IMR-90 (cell line): ENCODE measurements around the gene WFDC10A. TPM values are rescaled to one million over a fixed set of nuclear protein-coding genes. Genes with fewer than 3 reads are reported as not detected.

Experiments
- ATAC-seq: fragments of 200-7000 bp; cut with Tn5 transposase; 2 replicates; pipeline ENCODE4 v1.9.1; 2020; ENCODE audit warnings: low read depth, mild to moderate bottlenecking, moderate library complexity
- BruUV-seq: library from RNA; stranded (reverse); fragments of 400-500 nt; replicated peaks from 2 replicates; lab custom pipeline; 2021; lab: Mats Ljungman, UMichigan
- CTCF ChIA-PET: fragments of 300-600 bp; formaldehyde crosslinking; extraction: SDS; loops from one replicate; lab custom pipeline; 2021; ENCODE audit warnings: antibody characterized with exemption; lab: Yijun Ruan, JAX
- POLR2A ChIA-PET: fragments of 300-600 bp; sonication (Branson Sonifier 250); formaldehyde crosslinking; loops from one replicate; lab custom pipeline; 2022; ENCODE audit warnings: antibody characterized with exemption; ENCODE audit not compliant: unreplicated experiment; lab: Charles Lee
- DNase-seq: peaks from one replicate; pipeline ENCODE4 v3.0.0; 2013
- H2AFZ ChIP-seq: replicated peaks from 2 replicates; pipeline ENCODE3; 2013; ENCODE audit warnings: low read length, mild to moderate bottlenecking; ENCODE audit not compliant: poor library complexity
- H2AK5ac ChIP-seq: 2 replicates; pipeline ENCODE4 v1.6.1; 2013; ENCODE audit warnings: low read depth, low read length, inconsistent platforms
- H2AK9ac ChIP-seq: replicated peaks from 2 replicates; pipeline ENCODE3; 2013; ENCODE audit warnings: mild to moderate bottlenecking, low read depth, low read length, moderate library complexity; ENCODE audit not compliant: poor library complexity
- H2BK120ac ChIP-seq: 2 replicates; pipeline ENCODE4 v1.6.1; 2013; ENCODE audit warnings: low read depth, low read length, inconsistent platforms
- H2BK15ac ChIP-seq: 3 replicates; pipeline ENCODE4 v1.6.1; 2013; ENCODE audit warnings: low read depth, low read length, inconsistent platforms
- H2BK20ac ChIP-seq: 2 replicates; pipeline ENCODE4 v1.6.1; 2013; ENCODE audit warnings: low read depth, mild to moderate bottlenecking, inconsistent platforms, low read length, moderate library complexity
- H2BK5ac ChIP-seq: 2 replicates; pipeline ENCODE4 v1.6.1; 2013; ENCODE audit warnings: mild to moderate bottlenecking, low read depth, low read length, inconsistent platforms; ENCODE audit not compliant: poor library complexity, severe bottlenecking
- H3K14ac ChIP-seq: replicated peaks from 2 replicates; pipeline ENCODE4 v1.6.1; 2013; ENCODE audit warnings: low read depth, low read length, inconsistent platforms
- H3K18ac ChIP-seq: 2 replicates; pipeline ENCODE4 v1.6.1; 2013; ENCODE audit warnings: low read depth, low read length, control low read depth
- H3K23ac ChIP-seq: 2 replicates; pipeline ENCODE4 v1.6.1; 2013; ENCODE audit warnings: low read depth, low read length, inconsistent platforms
- H3K27ac ChIP-seq: 2 replicates; pipeline ENCODE4 v1.5.1; 2013; ENCODE audit warnings: mild to moderate bottlenecking, control low read depth, low read length; ENCODE audit not compliant: insufficient read depth
- H3K27me3 ChIP-seq: 2 replicates; pipeline ENCODE4 v1.6.1; 2013; ENCODE audit warnings: low read length; ENCODE audit not compliant: control insufficient read depth, insufficient read depth
- H3K36me3 ChIP-seq: 2 replicates; pipeline ENCODE4 v1.6.1; 2013; ENCODE audit warnings: low read length, mixed read lengths; ENCODE audit not compliant: control insufficient read depth, insufficient read depth
- H3K4ac ChIP-seq: 2 replicates; pipeline ENCODE4 v1.6.1; 2013; ENCODE audit warnings: low read depth, low read length, inconsistent platforms
- H3K4me1 ChIP-seq: 2 replicates; pipeline ENCODE4 v1.6.1; 2013; ENCODE audit warnings: low read length, mixed read lengths; ENCODE audit not compliant: control insufficient read depth, insufficient read depth
- H3K4me2 ChIP-seq: 2 replicates; pipeline ENCODE4 v1.6.1; 2013; ENCODE audit warnings: low read depth, mild to moderate bottlenecking, control low read depth, low read length, moderate library complexity
- H3K4me3 ChIP-seq: 2 replicates; pipeline ENCODE4 v1.5.1; 2013; ENCODE audit warnings: low read depth, mild to moderate bottlenecking, control low read depth, low read length, moderate library complexity; ENCODE audit not compliant: insufficient read depth
- H3K56ac ChIP-seq: 2 replicates; pipeline ENCODE4 v1.6.1; 2013; ENCODE audit warnings: low read length, inconsistent platforms; ENCODE audit not compliant: insufficient read depth; ENCODE audit errors: extremely low read depth
- H3K79me1 ChIP-seq, 2 experiments: 2 replicates each; pipeline ENCODE4 v1.6.1; 2013; ENCODE audit warnings: low read length in 2 of 2, inconsistent platforms in 1 of 2, low read depth in 1 of 2
- H3K9ac ChIP-seq: 2 replicates; pipeline ENCODE4 v1.6.1; 2013; ENCODE audit warnings: low read depth, low read length, control low read depth
- H3K9me1 ChIP-seq: 2 replicates; pipeline ENCODE4 v1.6.1; 2013; ENCODE audit warnings: low read length, inconsistent platforms; ENCODE audit not compliant: insufficient read depth
- H3K9me3 ChIP-seq: 2 replicates; pipeline ENCODE4 v1.6.1; 2013; ENCODE audit warnings: low read length; ENCODE audit not compliant: control insufficient read depth, insufficient read depth
- H4K20me1 ChIP-seq: 2 replicates; pipeline ENCODE4 v1.6.1; 2013; ENCODE audit warnings: low read length, inconsistent platforms; ENCODE audit not compliant: insufficient read depth
- H4K5ac ChIP-seq: 2 replicates; pipeline ENCODE4 v1.6.1; 2013; ENCODE audit warnings: mild to moderate bottlenecking, low read depth, low read length, control low read depth
- H4K8ac ChIP-seq, 2 experiments: 2 replicates each; pipeline ENCODE4 v1.6.1; 2013; ENCODE audit warnings: low read depth in 2 of 2, low read length in 2 of 2, control low read depth in 1 of 2, inconsistent platforms in 1 of 2
- H4K91ac ChIP-seq: 2 replicates; pipeline ENCODE4 v1.6.1; 2013; ENCODE audit warnings: low read depth, low read length, inconsistent platforms; ENCODE audit not compliant: insufficient read depth
- BHLHE40 ChIP-seq: fragments of 150-350 bp; IDR thresholded peaks from 2 replicates; pipeline ENCODE4 v1.6.1; 2016; ENCODE audit warnings: mild to moderate bottlenecking, low read depth, low read length
- CEBPB ChIP-seq: IDR thresholded peaks from 2 replicates; pipeline ENCODE4 v1.6.1; 2012; ENCODE audit warnings: low read depth, low read length, improper control_type of control experiment
- CHD1 ChIP-seq: IDR thresholded peaks from 2 replicates; pipeline ENCODE4 v1.6.1; 2012; ENCODE audit warnings: low read depth, low read length, improper control_type of control experiment
- FOS ChIP-seq: fragments of 150-350 bp; IDR thresholded peaks from 2 replicates; pipeline ENCODE4 v1.6.1; 2016; ENCODE audit warnings: low read depth, low read length
- MAFK ChIP-seq: IDR thresholded peaks from 2 replicates; pipeline ENCODE4 v1.6.1; 2012; ENCODE audit warnings: low read depth, low read length, improper control_type of control experiment
- MAZ ChIP-seq: IDR thresholded peaks from 2 replicates; pipeline ENCODE4 v1.6.1; 2012; ENCODE audit warnings: low read depth, mild to moderate bottlenecking, low read length, improper control_type of control experiment, moderate library complexity, borderline replicate concordance
- MXI1 ChIP-seq: IDR thresholded peaks from 2 replicates; pipeline ENCODE4 v1.6.1; 2012; ENCODE audit warnings: low read depth, mild to moderate bottlenecking, low read length, moderate library complexity, borderline replicate concordance
- NFE2L2 ChIP-seq: fragments of 150-350 bp; IDR thresholded peaks from 2 replicates; pipeline ENCODE4 v1.6.1; 2016; ENCODE audit warnings: low read depth, mild to moderate bottlenecking, low read length
- POLR2A ChIP-seq: IDR thresholded peaks from 2 replicates; pipeline ENCODE4 v1.6.1; 2012; ENCODE audit warnings: mild to moderate bottlenecking, low read depth, low read length
- RAD21 ChIP-seq: IDR thresholded peaks from 2 replicates; pipeline ENCODE4 v1.6.1; 2012; ENCODE audit warnings: low read length, improper control_type of control experiment
- RCOR1 ChIP-seq: IDR thresholded peaks from 2 replicates; pipeline ENCODE4 v1.6.1; 2012; ENCODE audit warnings: mild to moderate bottlenecking, low read length, improper control_type of control experiment; ENCODE audit not compliant: insufficient replicate concordance
- RFX5 ChIP-seq: IDR thresholded peaks from 2 replicates; pipeline ENCODE4 v1.8.0; 2012; ENCODE audit warnings: low read depth, mild to moderate bottlenecking, low read length, moderate library complexity
- SMC3 ChIP-seq: fragments of 150-350 bp; IDR thresholded peaks from 2 replicates; pipeline ENCODE4 v1.6.1; 2016; ENCODE audit warnings: low read depth, mild to moderate bottlenecking, antibody characterized with exemption, low read length, moderate library complexity
- dilution Hi-C: fragments of 300-500 bp; cut with HindIII; formaldehyde crosslinking; loops from one replicate; pipeline ENCODE4 v1.14.3; 2018; ENCODE audit warnings: low sequenced_read_pairs; ENCODE audit not compliant: unreplicated experiment
- in situ Hi-C: fragments of 300-500 bp; cut with MboI; formaldehyde crosslinking; loops from 3 replicates; pipeline ENCODE4 v1.14.3; 2019; ENCODE audit warnings: low sequenced_read_pairs, inconsistent platforms, mixed read lengths
- intact Hi-C: fragments of 100-400 bp; cut with micrococcal nuclease; formaldehyde crosslinking; loops from 2 replicates; pipeline ENCODE4 v1.10.0; 2022
- polyA plus RNA-seq, 3 experiments: library from polyadenylated mRNA; depleted of rRNA; stranded (reverse); fragments of >200 nt; gene quantifications; 2 replicates each; pipeline ENCODE4 v1.2.3, GENCODE V29; 2012; ENCODE audit warnings: low replicate concordance in 1 of 3
- total RNA-seq: library from RNA; depleted of rRNA; stranded (reverse); fragments of >200 nt; gene quantifications from 2 replicates; pipeline ENCODE4 v1.2.3, GENCODE V29; 2012
- TF ChIP-seq, protein P1 (sequence below): fragments of 150-350 bp; IDR thresholded peaks from 2 replicates; pipeline ENCODE4 v1.6.1; 2016; ENCODE audit warnings: low read depth, mild to moderate bottlenecking, low read length, moderate library complexity, borderline replicate concordance
- TF ChIP-seq, protein P2 (sequence below): fragments of 150-350 bp; IDR thresholded peaks from 2 replicates; pipeline ENCODE4 v1.6.1; 2017; ENCODE audit warnings: mild to moderate bottlenecking, antibody characterized with exemption, low read length, low read depth
- TF ChIP-seq, protein P3 (sequence below): conservative IDR thresholded peaks from 2 replicates; pipeline ENCODE4 v1.5.1; 2012; ENCODE audit warnings: mild to moderate bottlenecking, low read depth, low read length, improper control_type of control experiment

WFDC10A gene
- total and polyA plus RNA-seq, 2 of the 4 experiments (the other 2 are of a cell fraction) = not detected

DNA sequence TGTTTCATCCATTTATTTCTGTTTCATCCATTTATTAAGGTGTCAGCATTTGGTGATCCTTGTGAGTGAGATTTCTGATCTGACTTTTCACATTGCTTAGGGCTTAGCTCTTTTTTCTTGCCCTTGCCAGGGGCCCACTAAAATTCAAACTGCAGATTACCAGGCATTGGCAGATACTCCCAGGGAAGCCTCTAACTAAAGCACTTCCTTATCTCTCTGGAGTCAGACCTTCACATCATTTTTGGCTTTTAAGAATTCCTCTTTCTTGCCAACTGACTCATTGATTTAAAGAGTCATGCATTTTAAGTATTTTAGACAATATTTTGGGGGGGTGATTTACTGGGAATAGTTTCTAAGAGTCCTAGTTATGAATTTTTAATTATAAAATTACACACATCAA, 47.8 kb upstream of the WFDC10A start:
- Histone ChIP-seq H2AFZ (no peak overlapping the region), H3K56ac (no peak overlapping the region), H2BK5ac (no peak overlapping the region), H3K14ac (no peak overlapping the region), H3K4ac (no peak overlapping the region), H3K27me3 (no peaks in the 10 kb centered on the region), H3K23ac (no peak overlapping the region), H3K4me2 (no peak overlapping the region), H2AK5ac (no peak overlapping the region), H4K5ac (no peak overlapping the region), H3K27ac (no peak overlapping the region), H2BK20ac (no peak overlapping the region), H4K91ac (no peak overlapping the region), H3K4me3 (no peak overlapping the region), H3K9me1 (no peaks in the 10 kb centered on the region), H3K9me3 (no peaks in the 10 kb centered on the region), H3K18ac (no peak overlapping the region), H3K36me3 (no peaks in the 10 kb centered on the region), H3K9ac (no peak overlapping the region), H4K20me1 (no peaks in the 10 kb centered on the region), H4K8ac (no peak overlapping the region), H2AK9ac (no peak overlapping the region), H2BK120ac (no peak overlapping the region), H2BK15ac (no peak overlapping the region), H3K79me1 (no peaks in the 10 kb centered on the region), H3K4me1 (no peaks in the 10 kb centered on the region)
- CTCF ChIA-PET = no interaction called here
- TF ChIP-seq CEBPB (no peak), CHD1 (no peak), MXI1 (no peak), RCOR1 (no peak), RFX5 (no peak), SMC3 (no peak), POLR2A (no peak), BHLHE40 (no peak), FOS (no peak), MAZ (no peak), NFE2L2 (no peak), MAFK (no peak), RAD21 (no peak)
- TF ChIP-seq, protein P1, sequence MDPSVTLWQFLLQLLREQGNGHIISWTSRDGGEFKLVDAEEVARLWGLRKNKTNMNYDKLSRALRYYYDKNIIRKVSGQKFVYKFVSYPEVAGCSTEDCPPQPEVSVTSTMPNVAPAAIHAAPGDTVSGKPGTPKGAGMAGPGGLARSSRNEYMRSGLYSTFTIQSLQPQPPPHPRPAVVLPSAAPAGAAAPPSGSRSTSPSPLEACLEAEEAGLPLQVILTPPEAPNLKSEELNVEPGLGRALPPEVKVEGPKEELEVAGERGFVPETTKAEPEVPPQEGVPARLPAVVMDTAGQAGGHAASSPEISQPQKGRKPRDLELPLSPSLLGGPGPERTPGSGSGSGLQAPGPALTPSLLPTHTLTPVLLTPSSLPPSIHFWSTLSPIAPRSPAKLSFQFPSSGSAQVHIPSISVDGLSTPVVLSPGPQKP = no peak
- TF ChIP-seq, protein P2, sequence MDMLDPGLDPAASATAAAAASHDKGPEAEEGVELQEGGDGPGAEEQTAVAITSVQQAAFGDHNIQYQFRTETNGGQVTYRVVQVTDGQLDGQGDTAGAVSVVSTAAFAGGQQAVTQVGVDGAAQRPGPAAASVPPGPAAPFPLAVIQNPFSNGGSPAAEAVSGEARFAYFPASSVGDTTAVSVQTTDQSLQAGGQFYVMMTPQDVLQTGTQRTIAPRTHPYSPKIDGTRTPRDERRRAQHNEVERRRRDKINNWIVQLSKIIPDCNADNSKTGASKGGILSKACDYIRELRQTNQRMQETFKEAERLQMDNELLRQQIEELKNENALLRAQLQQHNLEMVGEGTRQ = no peak
- TF ChIP-seq, protein P3, sequence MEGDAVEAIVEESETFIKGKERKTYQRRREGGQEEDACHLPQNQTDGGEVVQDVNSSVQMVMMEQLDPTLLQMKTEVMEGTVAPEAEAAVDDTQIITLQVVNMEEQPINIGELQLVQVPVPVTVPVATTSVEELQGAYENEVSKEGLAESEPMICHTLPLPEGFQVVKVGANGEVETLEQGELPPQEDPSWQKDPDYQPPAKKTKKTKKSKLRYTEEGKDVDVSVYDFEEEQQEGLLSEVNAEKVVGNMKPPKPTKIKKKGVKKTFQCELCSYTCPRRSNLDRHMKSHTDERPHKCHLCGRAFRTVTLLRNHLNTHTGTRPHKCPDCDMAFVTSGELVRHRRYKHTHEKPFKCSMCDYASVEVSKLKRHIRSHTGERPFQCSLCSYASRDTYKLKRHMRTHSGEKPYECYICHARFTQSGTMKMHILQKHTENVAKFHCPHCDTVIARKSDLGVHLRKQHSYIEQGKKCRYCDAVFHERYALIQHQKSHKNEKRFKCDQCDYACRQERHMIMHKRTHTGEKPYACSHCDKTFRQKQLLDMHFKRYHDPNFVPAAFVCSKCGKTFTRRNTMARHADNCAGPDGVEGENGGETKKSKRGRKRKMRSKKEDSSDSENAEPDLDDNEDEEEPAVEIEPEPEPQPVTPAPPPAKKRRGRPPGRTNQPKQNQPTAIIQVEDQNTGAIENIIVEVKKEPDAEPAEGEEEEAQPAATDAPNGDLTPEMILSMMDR = no peak
- dilution Hi-C loops = no loop called here
- POLR2A ChIA-PET = no interaction called here
- no peak for ATAC-seq
- in situ Hi-C loops = no loop called here
- no TSS peak for BruUV-seq
- DNase-seq = no peak
- intact Hi-C loops = no loop called here
